Right kidney (tissue), 1 donor: Measurements from ENCODE around the gene C13orf46.

Experiments used
- DNase-seq: peaks from one replicate; pipeline ENCODE4 v3.0.0-alpha.2; 2016

C13orf46 gene

DNA sequence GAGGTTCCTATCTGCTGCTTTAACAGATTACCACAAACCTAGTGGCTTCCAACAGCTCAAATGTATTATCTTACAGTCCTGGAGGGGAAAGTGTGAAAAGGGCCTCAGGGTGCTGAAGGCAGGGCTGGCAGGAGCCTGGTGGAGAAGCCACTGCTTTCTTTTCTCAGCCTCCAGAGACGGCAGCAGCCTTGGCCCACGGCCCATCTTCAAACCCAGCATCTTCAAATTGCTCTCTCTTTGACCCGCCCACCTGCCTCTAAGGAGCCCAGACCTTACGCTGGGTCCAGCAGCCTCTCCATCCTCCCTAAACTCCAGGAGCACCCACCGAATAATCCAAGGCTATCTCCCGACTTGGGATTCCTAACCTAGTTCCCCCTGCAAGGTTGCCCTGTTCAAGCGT is 35.6 kb downstream of the C13orf46 start:
- DNase-seq: no peak

DNA sequence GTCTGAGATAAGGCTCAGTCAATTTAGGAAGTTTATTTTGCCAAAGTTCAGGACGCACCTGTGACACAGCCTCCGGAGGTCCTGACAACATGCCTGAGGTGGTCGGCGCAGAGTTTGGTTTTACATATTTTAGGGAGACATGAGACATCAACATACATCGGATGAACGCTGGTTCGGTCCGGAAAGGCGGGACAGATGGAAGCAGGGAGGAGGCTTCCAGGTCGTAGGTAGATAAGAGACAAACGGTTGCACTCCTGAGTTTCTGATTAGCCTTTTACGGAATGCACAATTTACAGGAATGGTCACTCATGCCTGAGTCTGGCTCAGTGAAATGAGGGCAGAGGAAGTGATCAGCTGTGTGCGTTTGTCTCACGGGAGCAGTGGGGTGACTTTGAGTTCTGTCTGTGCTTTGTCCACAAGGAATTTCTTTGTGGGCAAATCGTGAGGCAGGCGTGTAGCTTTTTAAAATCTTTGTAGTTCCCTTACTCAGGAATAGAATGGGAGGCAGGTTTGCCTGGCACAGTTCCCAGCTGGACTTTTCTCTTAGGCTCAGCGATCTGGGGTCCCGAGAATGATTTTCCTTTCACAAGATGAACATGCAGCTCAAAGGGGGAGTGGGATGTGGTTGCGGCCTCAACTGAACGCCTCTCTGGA is 36.2 kb downstream of the C13orf46 start:
- DNase-seq: no peak

DNA sequence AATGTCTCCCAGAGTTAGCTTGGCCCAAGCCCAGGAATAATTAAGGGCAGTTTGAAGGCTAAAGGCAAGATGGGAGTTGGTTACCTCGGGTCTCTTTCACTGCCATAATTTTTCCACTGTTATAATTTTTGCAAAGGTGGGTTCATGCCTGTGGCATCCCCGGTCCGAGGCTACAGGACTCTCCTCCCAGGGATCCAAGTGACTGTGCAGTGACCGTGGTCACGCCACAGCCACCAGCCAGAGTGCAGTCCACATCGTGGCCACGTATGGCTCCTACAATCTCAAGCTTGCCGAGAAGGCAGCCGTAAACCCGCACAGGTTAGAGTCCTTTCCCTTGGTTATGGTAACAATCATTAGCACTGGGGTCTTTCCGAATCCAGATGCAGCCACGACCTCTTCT is 36.8 kb downstream of the C13orf46 start:
- DNase-seq: no peak

DNA sequence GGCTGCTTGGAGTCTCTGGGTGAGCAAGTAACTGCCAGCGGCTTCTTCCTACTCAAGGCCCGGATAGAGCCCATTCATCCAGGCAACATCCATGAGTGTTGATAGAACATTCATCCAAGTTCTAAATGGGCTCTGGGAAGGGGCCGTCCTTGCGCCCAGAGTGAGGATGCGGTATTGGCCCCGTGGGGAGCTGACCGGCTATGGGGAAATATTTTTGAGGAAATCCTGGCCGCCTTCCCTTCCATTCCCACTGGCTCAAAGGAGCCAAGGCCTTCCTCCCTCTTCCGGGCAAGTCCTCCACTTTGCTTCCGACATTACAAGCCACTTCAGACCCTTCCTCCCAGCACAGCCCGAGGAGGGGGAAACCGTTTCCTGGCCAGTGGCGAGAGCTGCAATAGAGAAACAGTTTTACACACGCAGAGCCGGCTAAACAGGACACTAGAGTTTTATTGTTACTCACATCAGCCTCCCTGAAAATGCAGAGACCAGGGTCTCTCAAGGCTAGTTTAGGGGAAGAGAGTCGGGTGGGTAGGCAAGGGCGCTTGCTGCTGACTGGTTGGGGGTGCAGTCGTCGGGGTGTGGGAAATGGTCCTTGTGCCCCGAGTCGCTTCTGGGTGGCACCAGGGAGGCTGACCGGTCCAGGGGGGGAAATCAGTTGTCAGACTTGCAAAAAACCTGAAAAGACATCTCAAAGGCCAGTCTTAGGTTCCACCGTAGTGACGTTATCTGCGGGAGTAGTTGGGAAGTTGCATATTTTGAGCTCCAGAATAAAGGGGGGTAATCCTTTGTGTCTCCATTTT is 37.5 kb downstream of the C13orf46 start:
- no peak for DNase-seq

DNA sequence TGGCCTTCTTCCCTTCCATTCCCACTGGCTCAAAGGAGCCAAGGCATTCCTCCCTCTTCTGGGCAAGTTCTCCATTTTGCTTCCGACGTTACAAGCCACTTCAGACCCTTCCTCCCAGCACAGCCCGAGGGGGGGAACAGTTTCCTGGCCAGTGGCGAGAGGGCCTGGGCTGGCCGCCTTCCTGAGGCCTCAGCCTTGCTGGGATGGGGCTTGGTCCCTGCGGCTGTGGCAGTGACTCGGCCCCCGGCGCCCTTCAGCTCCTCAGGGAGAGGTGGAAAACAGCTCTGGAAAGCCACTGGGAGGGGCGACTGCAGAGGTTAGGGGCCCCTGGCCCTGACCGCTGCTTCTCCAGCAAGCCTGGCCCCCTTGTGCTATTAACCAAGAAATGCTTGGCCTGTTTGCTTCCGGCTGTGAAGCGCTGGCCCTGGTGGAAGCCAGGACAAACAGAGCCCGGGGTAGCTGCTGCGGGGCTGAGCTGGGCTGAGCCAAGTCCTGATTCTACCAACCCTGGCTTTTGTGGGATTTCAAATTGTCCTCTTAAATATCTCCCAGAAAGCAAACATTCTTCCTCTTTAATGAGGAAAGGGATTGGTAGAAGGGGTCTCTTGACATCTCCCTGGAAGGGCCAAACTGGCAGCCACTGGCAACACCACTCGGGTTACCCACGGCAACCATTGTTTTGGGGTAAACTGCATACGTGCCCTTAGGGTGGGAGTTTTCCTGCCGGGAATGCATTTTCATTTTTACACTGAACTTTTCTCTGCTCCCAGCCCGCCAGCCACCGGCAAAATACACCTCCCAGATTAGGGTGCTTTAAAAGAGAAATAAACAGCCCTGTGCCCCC is 38.7 kb downstream of the C13orf46 start:
- DNase-seq: peak; percentile 46

DNA sequence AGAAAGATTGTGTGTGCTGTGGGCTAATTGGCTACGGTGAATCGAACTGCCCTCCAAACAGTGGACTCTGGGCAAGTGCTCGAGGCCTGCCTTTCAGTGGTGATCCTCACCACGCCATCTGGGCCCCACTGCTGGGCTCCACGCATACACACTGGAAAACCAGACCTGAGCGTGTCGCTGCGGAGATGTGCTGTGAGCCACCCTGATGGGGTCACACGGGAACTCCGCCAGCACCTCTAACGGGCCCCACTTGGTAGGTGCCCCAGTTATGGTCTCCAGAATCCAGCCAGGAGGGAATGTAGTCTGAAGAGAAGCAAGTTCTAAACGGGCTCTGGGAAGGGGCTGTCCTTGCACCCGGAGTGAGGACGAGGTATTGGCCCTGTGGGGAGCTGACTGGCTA is 39.3 kb downstream of the C13orf46 start:
- DNase-seq: no peak

DNA sequence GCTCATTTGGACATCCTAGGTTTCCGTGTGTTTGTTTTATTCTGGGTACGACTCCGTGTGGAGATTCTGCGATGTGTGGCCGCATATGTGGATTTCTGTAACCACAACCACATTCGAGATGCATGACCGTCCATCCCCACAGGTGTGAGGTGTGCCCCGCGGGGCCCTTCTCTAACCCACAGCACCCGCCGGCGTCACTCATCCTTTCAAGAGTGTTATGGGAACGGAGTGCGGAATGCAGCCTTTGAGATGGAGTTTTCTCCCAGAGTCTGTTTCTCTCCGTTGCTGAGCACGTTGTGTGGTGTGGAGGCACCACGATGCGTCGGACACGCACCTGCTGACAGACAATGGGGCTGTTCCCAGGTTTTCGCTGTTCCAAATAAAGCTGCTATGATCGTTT is 40.0 kb downstream of the C13orf46 start:
- DNase-seq: no peak

DNA sequence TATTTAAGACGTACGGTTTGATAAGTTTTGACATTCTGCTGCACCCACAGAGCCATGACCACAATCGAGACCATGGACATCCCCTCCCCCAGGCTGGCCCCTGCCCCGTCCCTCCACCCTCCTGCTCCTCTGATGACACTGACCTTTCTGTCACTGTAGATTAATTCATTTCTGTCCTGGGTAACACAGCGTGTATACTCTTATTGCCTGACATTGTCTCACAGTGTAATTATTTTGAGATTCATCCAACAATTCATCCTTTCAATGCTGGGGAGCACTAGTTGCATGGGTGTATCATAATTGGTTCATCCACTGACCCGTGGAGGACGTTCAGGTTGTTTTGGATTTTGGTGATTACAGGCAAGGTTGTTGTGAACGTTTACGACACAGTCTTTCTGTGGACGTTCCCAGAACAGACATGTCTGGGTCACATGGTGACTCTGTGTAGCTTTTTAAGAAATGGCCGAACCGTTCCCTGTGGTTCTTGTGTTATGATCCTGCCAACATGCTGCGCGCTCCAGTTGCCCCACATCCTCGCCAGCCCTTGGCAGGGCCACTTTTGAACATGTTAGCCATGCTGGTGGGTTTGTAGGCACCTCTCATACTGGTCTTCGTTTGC is 41.9 kb downstream of the C13orf46 start:
- no peak for DNase-seq

DNA sequence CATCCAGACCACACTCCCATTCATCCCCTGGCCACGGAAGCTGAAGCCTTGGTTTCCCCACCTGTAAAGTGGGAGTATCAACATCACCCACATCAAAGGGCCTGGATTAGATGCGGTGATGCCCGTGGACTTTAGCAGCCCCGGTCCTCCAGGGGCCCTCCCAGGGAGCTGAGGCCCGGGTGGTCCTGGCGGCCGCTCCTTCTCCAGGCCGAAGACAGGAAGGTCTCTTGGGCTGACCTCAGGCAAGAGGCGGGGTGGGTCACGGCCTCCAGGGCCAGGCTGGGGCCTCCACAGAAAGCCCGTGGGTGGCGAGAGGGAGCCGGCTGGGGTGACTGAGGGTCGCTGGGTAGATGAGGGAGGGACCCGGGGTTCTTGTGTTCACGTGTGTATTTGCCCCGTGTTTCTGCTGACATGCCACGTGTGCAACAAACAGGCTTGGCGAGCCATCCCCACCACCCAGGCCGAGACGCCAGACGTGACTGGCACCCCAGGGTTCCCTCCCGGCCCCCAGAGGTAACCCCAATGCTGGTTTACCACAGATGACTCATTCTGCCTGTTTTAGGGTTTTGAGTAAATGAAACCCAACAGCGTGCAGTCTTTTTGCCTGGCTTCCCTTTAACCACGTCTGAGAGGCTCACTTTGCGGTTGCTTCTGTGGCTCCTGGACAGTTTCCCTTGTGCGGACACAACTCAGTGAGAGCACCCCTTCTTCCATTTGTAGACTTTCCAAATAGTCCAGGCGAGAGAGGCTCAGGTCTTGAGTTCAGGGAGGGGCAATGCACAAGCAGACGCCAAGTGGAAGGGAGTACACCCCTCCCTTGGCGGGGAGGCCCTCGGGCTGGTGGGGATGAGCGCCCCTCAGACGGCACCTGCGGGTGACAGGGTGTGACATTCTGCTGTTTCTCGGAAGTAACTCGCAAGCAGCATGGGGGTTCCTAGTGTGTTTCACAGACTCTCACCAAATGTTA is 42.9 kb downstream of the C13orf46 start:
- no peak for DNase-seq

DNA sequence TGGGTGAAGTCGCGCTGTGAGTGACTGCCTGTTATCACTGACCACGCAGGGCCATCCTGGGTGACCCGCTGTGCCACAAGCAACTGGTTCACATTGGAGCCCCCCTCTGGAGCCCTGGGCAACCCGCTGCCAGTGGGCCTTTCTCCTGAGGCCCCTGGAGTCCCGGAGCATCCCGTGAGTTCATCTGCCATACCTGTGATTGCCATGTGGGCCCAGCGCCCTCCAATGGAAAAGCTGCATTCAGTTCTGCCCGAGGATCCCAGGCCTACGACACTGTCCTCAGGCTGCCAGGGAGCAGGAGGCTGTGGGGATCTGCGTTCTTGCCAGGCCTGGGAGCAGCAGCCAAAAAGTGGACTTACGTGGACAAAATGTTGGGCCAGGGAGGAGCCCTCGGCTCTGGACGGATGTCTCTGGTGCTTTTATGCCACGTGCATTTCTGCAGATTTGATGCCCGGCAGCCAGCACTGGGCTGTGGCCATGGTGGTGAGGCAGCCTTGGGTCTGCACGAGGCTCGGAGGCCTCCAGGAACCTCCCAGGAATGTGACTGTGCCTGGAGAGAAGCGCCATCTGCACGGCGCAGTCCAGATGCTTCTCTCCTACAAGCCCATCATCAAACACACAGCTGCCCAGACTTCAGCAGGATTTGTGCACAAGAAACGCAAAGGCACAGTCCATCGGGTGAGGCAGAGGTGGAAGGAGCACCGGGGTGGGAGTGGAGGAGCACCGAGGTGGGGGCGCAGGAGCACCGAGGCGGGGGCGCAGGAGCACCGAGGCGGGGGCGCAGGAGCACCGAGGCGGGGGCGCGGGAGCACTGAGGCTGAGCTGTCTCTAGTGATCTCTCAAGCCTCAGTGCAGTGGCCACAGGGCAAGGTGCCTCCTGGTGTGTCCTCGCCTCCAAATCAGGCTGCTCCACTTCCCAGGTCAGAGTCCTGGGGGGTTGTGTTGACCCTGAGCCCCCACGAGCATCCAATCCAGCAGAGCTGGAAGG is 44.0 kb downstream of the C13orf46 start:
- DNase-seq: no peak

DNA sequence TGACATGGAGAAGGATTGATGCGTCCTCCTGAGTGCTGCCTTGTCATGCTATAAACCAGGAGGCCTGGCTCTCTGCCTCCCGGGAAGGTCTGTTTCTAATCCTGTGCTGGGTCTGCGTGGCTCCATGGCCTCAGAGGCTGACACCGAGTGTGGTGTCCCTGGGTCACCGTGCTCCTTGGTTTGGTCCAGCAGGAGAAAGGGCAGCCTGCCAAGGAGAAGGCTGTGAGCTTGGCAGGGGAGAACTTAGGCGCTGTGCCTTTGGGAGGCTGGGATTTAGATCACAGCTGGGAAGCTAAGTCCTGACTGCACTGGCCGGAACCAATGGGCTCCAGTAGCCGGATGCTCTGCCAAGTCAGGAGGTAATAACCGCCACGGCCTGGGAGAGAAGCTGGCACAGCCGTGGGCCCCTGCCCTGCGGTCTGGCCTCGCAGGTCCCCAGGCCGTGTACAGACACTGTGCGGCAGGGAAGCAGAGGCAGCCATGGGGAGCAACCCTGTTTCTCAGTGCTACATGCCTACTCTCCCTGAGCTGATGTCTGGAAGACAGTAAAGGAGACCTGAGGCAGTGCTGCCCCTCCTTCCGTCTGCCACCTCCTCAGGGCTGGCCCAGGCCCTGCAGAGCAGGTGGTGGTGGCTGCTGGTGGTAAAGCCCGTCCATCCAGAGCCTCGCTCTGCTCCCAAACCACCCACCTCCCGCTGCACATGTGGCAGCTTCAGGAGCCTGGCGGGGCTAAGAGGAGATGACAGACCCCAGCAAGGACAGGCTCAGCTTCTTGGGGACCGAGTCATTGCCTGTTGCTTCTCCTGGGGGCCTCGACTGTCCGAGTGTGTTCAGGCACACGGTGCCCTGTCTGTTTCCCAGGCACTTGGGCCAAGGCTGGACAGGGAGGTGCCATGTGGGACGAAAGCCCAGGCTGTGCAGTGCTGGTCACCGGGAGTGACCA is 44.9 kb downstream of the C13orf46 start:
- no peak for DNase-seq

DNA sequence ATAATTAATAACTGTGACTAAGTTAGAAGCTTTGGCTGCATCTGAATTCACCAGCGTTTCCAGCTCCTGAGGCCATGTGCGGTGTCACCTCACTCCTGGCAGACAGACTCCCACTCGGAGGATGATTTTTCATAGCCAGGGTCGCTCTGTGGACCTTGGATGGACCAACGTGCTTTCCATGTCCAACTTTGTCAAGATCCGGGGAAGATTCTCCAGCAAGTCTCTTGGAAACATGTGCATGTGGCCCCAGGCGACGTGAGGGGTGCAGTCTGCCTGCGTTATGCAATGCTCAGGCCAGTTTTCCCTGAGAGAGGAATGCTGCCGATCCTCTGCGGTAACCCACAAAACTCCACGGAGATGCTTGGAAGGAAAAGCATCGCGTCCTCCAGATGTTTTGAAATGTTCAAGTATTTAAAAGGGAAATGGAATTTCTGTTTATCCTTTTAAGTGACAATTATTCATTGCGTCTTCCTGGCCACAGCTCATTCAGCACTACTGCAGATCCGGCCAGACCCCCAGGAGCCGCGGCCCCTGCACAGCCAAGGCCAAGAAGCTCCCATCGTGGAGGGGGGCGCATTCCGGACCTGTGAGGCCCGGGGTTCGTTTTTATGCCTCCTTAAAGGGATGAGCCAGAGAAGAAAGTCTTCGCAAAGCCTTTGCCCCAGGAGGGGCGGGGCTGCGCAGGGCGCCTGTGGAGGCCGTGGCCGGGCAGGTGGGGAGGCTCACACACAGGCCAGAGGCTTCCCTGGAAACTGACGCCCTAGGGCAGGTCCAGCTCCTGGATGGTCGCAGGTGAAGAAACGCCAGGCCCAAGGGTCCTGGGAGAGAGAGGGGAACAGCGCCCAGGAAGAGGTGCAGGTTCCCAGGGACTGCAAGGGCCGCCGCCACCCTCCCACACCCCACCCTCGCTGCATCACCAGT is 46.0 kb downstream of the C13orf46 start:
- no peak for DNase-seq

DNA sequence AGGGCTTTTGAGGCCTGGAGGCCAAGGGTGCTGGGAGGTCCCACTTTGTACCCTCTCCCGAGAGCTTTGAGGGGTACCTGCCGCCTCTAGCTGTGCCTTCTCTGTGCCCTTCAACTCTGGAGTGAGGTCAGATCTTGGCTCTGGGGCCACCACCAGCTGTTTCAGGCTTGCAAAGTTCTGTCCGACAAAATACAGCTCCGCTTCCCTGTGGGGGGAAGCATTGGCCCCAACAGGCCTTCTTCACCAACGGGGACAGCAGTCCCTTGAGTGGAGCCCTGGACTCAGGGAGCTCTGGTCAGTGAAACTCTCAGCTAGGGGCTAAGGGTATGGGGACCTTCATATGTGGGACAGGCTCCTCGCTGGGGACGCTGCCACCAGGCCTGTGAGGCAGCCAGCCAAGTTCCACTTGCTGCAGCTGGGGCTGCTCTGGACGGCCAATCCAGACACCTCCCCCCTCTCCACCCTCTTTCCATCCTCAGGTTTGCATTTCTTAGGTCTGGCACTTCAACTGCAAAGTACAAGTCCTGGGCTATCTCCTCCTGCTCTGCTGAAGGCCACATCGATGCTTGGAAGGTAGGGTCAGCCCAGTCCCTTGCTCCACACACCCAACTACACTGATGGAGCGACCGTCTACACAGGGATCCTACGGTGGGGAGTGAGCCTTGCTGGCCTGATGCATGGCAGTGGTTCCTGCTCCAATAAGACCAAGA is 46.8 kb downstream of the C13orf46 start:
- no peak for DNase-seq

DNA sequence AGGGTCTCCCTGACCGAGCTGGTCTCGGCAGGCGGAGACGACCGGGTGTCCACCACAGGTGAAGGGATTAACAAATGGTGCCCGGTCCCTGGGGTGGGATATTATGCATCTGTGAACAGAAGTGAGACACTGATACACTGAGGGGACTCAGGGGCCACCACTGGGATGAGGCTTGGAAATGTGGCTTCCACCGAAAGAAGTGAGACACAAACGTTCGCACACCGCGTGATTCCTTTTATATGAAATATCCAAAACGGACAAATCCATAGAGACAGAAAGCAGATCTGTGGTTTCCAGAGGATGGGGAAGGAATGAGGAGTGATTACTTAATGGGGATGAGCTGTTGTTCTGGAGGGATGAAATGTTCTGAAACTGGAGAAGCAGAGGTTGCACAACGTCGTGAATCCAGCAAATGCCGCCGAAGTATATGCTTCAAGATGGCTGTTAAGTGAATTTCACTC is 47.5 kb downstream of the C13orf46 start:
- no peak for DNase-seq

DNA sequence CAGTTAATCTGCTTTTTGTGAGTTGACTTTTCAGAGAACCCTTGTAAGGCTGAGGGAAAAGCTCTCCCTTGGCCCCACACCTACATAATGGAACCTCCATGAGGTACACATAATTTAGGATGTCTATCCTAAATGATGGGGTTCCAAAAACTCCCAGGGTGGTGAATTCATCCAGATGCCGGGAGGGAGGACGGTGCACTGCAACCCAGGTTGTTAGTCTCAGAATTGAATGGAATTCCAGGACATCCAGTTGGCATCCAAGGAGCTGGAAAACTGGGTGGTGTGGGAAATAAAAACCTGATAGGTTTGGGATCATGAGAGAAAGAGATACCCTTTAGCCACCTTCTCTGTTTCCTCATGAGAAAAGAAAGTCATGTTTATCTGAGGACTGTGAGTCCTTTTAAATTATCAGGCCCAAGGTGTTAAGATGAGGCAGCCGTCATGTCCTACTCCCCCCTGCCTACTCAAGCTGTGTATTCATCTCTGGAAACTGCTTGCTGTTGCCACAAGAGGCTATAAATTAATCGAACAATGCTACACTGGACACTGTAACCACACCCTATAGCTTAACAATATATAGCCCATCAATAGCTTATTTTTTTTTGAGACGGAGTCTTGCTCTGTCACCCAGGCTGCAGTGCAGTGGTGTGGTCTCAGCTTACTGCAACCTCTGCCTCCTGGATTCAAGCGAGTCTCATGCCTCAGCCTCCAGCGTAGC is 49.5 kb downstream of the C13orf46 start:
- DNase-seq: no peak

DNA sequence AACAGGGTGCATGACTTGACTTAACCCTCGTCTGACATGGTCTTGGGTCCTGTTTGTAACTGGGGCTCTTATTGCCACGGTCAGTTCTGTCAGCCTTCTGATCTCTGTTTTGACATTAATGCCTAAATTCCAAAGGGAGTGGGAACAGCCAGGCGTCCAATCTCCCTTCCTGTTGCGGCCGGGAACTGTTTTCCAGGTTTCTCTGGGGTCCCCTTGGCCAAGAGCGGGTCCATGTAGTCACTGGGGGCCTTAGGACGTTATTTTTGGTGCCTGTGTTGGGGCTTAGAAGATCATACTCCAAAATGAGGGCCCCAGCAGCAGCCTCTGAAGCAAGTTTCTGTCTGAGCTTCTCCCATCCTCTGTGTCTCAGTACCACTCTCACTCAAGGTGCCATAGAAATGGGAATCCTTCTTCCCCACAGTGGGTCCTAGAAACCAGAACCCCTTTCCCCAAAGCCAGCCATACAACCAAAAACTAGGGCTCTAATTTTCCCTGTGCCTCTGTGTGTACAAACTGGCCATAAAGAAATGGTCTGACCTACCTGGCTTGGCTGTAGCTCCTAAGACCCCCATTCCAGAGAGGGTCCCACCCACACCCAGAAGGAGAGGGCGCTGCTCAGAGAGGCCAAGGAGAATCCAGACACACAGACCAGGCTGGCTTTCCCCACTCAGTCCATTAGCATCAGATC is 50.4 kb downstream of the C13orf46 start:
- no peak for DNase-seq
